HCT116 (cell line): ENCODE data around the gene FKBP5. TPM values are rescaled to one million over a fixed set of nuclear protein-coding genes. Genes with fewer than 3 reads are reported as not detected.

ENCODE experiments used
- ATAC-seq: fragments of 200-7000 bp; cut with Tn5 transposase; 2 replicates; pipeline ENCODE4 v1.9.1; 2020; ENCODE audit warnings: mild to moderate bottlenecking, moderate library complexity
- BruUV-seq: library from RNA; stranded (reverse); fragments of 400-500 nt; replicated peaks from 2 replicates; lab custom pipeline; 2021; lab: Mats Ljungman, UMichigan
- CTCF ChIA-PET: fragments of 300-600 bp; sonication (Branson Sonifier 250); formaldehyde crosslinking; loops from one replicate; lab custom pipeline; 2021; ENCODE audit warnings: antibody characterized with exemption; lab: Charles Lee
- POLR2A ChIA-PET: fragments of 300-600, 350-600 bp; sonication (Branson Sonifier 250); formaldehyde crosslinking; loops from one replicate; lab custom pipeline; 2021; ENCODE audit warnings: antibody characterized with exemption; lab: Charles Lee
- RAD21 ChIA-PET, 2 experiments: fragments of 300-600 bp; sonication (Branson Sonifier 250); formaldehyde crosslinking; loops; one replicate each; lab custom pipeline; 2023; ENCODE audit warnings: low total read pairs in 2 of 2; ENCODE audit not compliant: uncharacterized antibody in 2 of 2, unreplicated experiment in 2 of 2, low non-redundant PET in 1 of 2; lab: Charles Lee
- DNase-seq: peaks from one replicate; pipeline ENCODE4 v3.0.0-alpha.2; 2010; ENCODE audit warnings: low read depth, low spot score
- H2AFZ ChIP-seq: fragments of 200-600 bp; shearing (Covaris generic), sonication (generic); 2 replicates; pipeline ENCODE4 v1.6.1; 2017; ENCODE audit warnings: low read depth, mixed run types, mixed read lengths, antibody characterized with exemption, low read length; ENCODE audit not compliant: poor library complexity, severe bottlenecking
- H3K27ac ChIP-seq: 2 replicates; pipeline ENCODE4 v1.5.1; 2012; ENCODE audit warnings: low read depth, low read length
- H3K27me3 ChIP-seq: fragments of 200-600 bp; sonication (generic); 2 replicates; pipeline ENCODE4 v1.6.1; 2016; ENCODE audit warnings: mixed run types, low read length, mixed read lengths; ENCODE audit not compliant: insufficient read depth
- H3K36me3 ChIP-seq, 2 experiments: fragments of 200-500 bp in 1 of 2; fragments of 200-600 bp in 1 of 2; sonication (Bioruptor generic) in 1 of 2; sonication (generic) in 1 of 2; 2 replicates each; pipeline versions ENCODE4 v1.5.1 to v1.6.1; 2014 to 2016; ENCODE audit warnings: low read length in 2 of 2, inconsistent platforms in 1 of 2, mixed read lengths in 1 of 2, mixed run types in 1 of 2; ENCODE audit not compliant: insufficient read depth in 2 of 2, control insufficient read depth in 1 of 2
- H3K4me1 ChIP-seq, 2 experiments: fragments of 200-600 bp in 1 of 2; sonication (generic) in 1 of 2; 2 replicates each; pipeline versions ENCODE4 v1.5.1 to v1.6.1; 2012 to 2017; ENCODE audit warnings: low read length in 2 of 2, inconsistent platforms in 1 of 2, mild to moderate bottlenecking in 1 of 2, mixed read lengths in 1 of 2, mixed run types in 1 of 2, moderate library complexity in 1 of 2; ENCODE audit not compliant: insufficient read depth in 2 of 2, control insufficient read depth in 1 of 2
- H3K4me2 ChIP-seq: fragments of 200-600 bp; sonication (generic); 2 replicates; pipeline ENCODE4 v1.6.1; 2017; ENCODE audit warnings: mixed run types, low read length, mixed read lengths
- H3K4me3 ChIP-seq, 2 experiments: fragments of 200-600 bp in 1 of 2; sonication (generic) in 1 of 2; replicated peaks in 1 of 2; 2 replicates each; pipeline ENCODE4 v1.5.1; 2011 to 2016; ENCODE audit warnings: low read length in 2 of 2, control low read depth in 1 of 2, low read depth in 1 of 2, mild to moderate bottlenecking in 1 of 2, mixed read lengths in 1 of 2, mixed run types in 1 of 2
- H3K79me2 ChIP-seq: fragments of 200-600 bp; sonication (generic); 2 replicates; pipeline ENCODE4 v1.6.1; 2017; ENCODE audit warnings: mild to moderate bottlenecking, mixed run types, low read length, moderate library complexity, mixed read lengths; ENCODE audit not compliant: insufficient read depth
- H3K9ac ChIP-seq: fragments of 200-600 bp; sonication (generic); 2 replicates; pipeline ENCODE4 v1.6.1; 2016; ENCODE audit warnings: low read length, mixed read lengths
- H3K9me2 ChIP-seq: fragments of 200-600 bp; sonication (generic), shearing (Covaris generic); 2 replicates; pipeline ENCODE4 v1.6.1; 2017; ENCODE audit warnings: mixed run types, mild to moderate bottlenecking, moderate library complexity; ENCODE audit not compliant: insufficient read depth
- H3K9me3 ChIP-seq, 2 experiments: fragments of 200-500 bp in 1 of 2; fragments of 200-600 bp in 1 of 2; sonication (Bioruptor generic) in 1 of 2; sonication (generic) in 1 of 2; 2 replicates each; pipeline ENCODE4 v1.6.1; 2014 to 2017; ENCODE audit warnings: low read length in 2 of 2, mixed read lengths in 2 of 2, inconsistent platforms in 1 of 2, low read depth in 1 of 2, mild to moderate bottlenecking in 1 of 2, mixed run types in 1 of 2, moderate library complexity in 1 of 2; ENCODE audit not compliant: control insufficient read depth in 1 of 2, insufficient read depth in 1 of 2
- H4K20me1 ChIP-seq: fragments of 200-600 bp; sonication (generic), shearing (Covaris generic); 2 replicates; pipeline ENCODE4 v1.6.1; 2017; ENCODE audit warnings: mixed run types, mild to moderate bottlenecking, moderate library complexity; ENCODE audit not compliant: insufficient read depth
- ATF3 ChIP-seq: IDR thresholded peaks from 2 replicates; pipeline ENCODE4 v1.6.1; 2012
- CTCF ChIP-seq, 3 experiments: fragments of 200-600 bp in 1 of 3; sonication (generic) in 1 of 3; IDR thresholded peaks in 2 of 3; conservative IDR thresholded peaks in 1 of 3; 2 replicates each; pipeline ENCODE4 v1.5.1; 2012 to 2017; ENCODE audit warnings: low read depth in 2 of 3, low read length in 2 of 3, antibody characterized with exemption in 1 of 3, borderline replicate concordance in 1 of 3, control low read depth in 1 of 3, mild to moderate bottlenecking in 1 of 3, mixed read lengths in 1 of 3, mixed run types in 1 of 3, moderate library complexity in 1 of 3; ENCODE audit not compliant: insufficient read depth in 1 of 3
- ELF1 ChIP-seq: IDR thresholded peaks from 2 replicates; pipeline ENCODE4 v1.6.1; 2012; ENCODE audit warnings: low read depth, borderline replicate concordance
- FOSL1 ChIP-seq: IDR thresholded peaks from 2 replicates; pipeline ENCODE4 v1.6.1; 2012; ENCODE audit warnings: low read depth
- POLR2A ChIP-seq: IDR thresholded peaks from 2 replicates; pipeline ENCODE4 v1.7.0; 2011; ENCODE audit warnings: borderline replicate concordance; ENCODE audit not compliant: insufficient read depth, insufficient read length; ENCODE audit errors: extremely low read depth
- POLR2AphosphoS5 ChIP-seq: IDR thresholded peaks from 2 replicates; pipeline ENCODE4 v1.6.1; 2011; ENCODE audit warnings: mild to moderate bottlenecking, low read depth, low read length, moderate library complexity
- RAD21 ChIP-seq: IDR thresholded peaks from 2 replicates; pipeline ENCODE4 v1.6.1; 2012; ENCODE audit warnings: low read depth, mild to moderate bottlenecking
- SIN3A ChIP-seq: IDR thresholded peaks from 2 replicates; pipeline ENCODE4 v1.6.1; 2012; ENCODE audit warnings: low read depth
- SP1 ChIP-seq: IDR thresholded peaks from 2 replicates; pipeline ENCODE4 v1.6.1; 2012; ENCODE audit warnings: low read depth
- ZFX ChIP-seq: fragments of 450-650 bp; IDR thresholded peaks from 2 replicates; pipeline ENCODE4 v1.6.1; 2017
- intact Hi-C: fragments of 100-400 bp; cut with micrococcal nuclease; formaldehyde crosslinking; loops from 2 replicates; pipeline ENCODE4 v1.10.0; 2022
- total RNA-seq: library from RNA; stranded (reverse); gene quantifications from one replicate; pipeline ENCODE4 v1.2.1, GENCODE V29; 2021; ENCODE audit not compliant: unreplicated experiment

The FKBP5 gene
- total RNA-seq, 1 experiment from 2014 or later: 50.3 TPM

GRCh38 chr6:35611240-35611639 is 77.5 kb downstream of the FKBP5 start:
- Histone ChIP-seq H3K36me3 (peaks cover 0 to 11% of the 10 kb centered on the region in 2 experiments; a peak in 2 of 4 replicates), H3K79me2 (no peaks in the 10 kb centered on the region), H3K27me3 (no peaks in the 10 kb centered on the region), H3K9me3 (no peaks in the 10 kb centered on the region), H2AFZ (no peak overlapping the region), H3K4me3 (no peak overlapping the region), H3K4me2 (no peak overlapping the region), H3K9me2 (no peaks in the 10 kb centered on the region), H4K20me1 (no peaks in the 10 kb centered on the region), H3K4me1 (peaks cover 23 to 34% of the 10 kb centered on the region in 2 experiments), H3K27ac (no peak overlapping the region), H3K9ac (no peak overlapping the region)
- intact Hi-C loops: no loop called here
- ChIA-PET CTCF (no interaction called here), POLR2A (no interaction called here), RAD21 (no interaction called here)
- TF ChIP-seq RAD21 (no peak), ZFX (no peak), CTCF (IDR thresholded peaks at IDR 0.05 in 2 of 3, conservative IDR thresholded peaks at IDR 0.05 in 1 of 3; ENCODE audit: borderline replicate concordance in 1 of 3, insufficient read depth in 1 of 3, low read depth in 2 of 3, low read length in 2 of 3) (no peak), POLR2A (no peak), ELF1 (no peak), FOSL1 (no peak), SIN3A (no peak), ATF3 (no peak), SP1 (no peak), POLR2AphosphoS5 (no peak)
- BruUV-seq: no TSS peak
- ATAC-seq (no peak), DNase-seq (no peak)
